NCI-H82 (cell line): Measurements from ENCODE around the gene NKX2-2.
"Not testable (repeated sequence)": the region's sequence is repeated elsewhere in the genome, so short reads cannot be mapped to it uniquely, and the experiment has no call there.

Source experiments
- DNase-seq: peaks from one replicate; lab custom pipeline; 2025; lab: John Stamatoyannopoulos, UW

Gene NKX2-2

DNA sequence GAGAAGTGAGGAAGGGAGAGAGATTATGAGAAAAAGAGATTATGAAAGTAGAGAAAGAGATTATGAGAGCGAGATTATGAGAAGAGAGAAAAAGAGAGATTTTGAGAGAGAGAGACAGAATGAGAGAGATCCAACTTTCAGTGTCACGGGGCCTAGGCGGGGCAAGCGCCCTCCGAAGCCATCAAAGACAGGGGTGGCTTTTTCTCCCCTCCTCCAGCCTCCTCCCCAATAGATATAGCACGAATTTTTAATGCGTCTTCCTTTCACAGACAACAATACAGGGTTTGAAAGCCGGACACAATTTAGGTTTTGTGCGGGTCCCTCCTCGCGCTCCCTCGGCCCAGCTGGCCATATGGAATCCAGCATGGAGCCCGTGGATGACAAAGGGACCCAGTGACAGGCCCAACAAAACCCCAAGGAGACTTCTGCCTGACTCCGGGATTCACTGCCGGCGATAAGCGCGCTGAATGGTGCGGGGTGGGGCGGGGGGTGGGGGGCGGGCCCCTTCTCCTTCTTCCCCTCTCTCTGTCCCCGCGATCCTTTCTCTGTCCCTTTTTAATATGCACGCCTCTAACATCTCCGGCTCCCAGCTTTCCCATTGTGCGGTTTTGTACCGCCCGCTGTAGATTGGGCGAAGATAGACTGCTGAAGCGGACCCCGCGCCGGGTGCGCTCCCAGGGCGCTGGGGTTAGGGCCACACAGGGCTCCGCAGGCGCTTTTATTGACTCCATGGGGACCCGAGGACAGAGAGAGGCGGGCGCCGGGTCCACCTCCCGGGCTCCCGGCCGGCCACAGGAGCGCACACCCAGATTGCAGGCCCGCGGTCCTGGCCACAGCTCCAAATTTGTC, 5.4 kb downstream of the NKX2-2 start:
- DNase-seq: no peak

DNA sequence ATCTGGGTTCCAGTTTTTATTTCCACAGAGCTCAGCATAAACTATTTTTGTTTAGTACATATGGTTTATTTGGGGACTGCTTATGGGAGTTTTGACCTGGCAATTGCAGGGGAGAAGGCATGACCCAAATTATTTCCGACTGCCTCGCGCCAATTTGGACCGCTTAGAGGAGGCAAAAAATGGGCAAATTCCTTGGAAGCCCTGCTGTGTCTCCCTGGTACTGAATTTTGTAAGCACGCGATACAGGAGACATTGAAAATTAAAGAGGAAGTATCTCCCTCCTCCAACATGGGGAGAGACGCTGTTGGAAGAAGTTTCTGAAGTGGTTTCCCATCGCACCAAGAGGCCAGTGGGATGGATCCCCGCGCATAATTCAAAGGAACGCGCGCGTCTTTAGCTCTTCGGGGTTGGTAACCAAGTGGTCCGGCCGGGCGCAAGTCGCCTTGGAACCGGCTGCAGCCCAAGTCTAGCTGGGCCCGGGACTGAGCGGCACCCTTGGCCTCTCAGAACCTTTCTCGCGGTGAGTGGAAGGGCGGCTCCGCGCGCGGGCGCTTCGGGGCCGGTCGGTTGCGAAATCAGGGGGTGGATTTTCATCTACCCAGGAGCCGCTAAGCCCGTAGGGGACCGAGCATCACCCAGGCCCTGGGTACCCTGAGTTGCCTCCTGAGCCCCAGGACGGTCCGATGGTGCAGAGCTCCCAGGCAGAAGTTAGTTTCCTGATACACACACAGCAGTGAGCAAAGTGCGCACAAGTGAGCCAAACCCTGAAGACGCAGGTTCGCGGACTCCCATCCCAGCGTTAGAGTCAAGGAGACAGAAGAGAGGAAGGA, 6.2 kb downstream of the NKX2-2 start:
- no peak for DNase-seq

DNA sequence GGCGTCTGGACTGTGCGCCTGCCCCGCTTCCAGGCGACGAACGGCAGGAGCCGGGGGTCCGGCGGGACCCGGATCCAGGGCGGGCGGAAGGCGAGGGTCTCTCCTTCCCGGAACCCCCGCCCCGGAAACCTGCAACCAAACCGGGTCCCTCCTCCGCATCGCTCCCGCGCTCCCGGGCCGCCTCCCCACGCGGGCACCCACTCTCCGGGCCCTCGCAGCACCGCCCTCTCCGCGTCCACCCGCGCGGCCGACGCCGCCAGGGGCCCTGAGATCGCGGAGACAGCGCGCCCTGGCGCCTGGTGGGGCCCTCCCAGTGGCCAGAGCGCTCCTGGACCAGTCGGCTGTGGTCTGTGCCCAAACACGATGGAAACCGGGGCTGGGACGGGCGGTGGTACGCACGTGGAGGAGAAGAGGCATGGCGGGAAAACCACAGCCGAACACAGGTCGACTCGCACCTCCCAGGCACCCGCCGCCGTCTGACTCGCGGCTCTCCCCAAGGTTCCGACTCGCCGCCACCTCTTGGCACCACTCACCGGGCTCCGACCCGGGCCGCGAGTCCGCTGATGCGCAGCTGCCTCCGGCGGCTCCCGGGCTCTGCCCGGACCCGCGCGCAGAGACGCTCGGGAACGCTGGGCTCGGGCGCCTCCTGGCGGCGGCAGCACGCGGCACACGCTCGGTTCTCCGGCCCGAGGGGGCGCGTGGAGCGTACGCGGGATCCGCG, 7.9 kb downstream of the NKX2-2 start:
- peak; percentile 79 for DNase-seq

DNA sequence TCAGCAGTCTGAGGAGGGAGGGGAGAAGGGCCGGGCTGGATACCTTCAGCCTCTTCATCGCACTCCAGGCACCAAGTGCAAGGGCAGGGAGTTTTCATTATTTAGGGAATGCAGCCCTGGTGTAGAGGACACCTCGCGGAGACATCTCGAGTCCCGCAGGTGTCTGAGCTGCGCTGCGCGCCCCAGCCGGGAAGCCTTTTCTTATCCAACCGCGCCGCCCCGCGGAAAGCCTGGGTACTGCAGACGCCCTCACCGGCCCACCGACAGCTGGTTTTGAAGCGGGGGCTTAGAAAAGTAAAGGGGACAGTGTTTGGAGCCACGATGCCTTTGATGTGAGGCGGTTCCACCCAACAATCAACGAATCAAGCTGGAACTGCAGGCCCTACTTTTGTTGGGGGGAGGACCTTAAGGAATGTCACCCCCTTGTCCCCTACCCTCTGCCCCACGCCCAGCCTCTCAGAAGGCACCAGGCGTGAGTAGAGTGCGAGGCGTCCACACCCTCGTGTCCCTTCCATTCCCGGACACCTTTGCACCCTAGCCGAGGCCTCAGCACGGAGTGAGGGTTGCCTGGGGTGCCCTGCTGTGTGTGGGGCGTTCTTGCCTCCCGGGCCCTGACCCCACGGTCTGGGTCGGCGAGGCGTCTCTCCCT, 8.6 kb downstream of the NKX2-2 start:
- DNase-seq: peak; percentile 84

DNA sequence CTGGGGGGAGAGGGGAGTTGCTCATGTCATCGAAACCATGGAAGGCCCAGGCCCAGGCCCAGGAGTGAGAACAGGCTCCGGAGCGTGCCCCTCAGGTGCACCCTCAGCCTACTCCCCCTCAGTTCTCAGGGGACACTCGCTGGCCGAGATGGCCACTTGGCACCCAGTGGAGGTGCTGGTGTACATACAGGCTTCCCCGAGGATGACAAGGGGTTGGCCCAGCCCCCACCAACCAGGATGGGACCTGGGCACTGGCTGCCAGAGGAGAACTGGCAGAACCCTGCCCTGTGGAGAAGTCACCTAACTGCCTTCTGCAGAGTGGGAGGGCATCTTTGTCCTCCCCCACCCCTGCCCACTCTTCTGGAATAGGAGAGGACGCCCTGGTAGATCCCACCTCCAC, 9.5 kb downstream of the NKX2-2 start:
- DNase-seq: no peak

DNA sequence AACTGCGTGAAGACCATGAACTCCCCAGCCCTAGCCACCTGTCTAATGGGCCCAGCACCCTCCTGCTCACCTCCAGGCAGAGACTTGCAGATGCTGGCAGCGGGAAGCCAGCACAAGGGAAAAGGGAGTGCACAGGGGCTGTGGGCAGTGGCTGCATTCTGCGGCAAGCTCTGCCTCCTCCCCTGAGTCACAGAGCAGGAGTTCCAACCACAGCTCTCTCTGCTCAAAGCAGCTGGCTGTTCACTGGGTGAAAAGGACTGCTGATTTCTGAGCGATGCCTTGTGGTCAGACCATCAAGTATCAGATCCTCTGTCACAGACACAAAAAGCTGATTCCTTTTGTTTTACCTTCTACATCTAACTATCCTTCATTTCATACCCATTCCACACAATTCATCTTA, 10.5 kb downstream of the NKX2-2 start:
- no peak for DNase-seq

DNA sequence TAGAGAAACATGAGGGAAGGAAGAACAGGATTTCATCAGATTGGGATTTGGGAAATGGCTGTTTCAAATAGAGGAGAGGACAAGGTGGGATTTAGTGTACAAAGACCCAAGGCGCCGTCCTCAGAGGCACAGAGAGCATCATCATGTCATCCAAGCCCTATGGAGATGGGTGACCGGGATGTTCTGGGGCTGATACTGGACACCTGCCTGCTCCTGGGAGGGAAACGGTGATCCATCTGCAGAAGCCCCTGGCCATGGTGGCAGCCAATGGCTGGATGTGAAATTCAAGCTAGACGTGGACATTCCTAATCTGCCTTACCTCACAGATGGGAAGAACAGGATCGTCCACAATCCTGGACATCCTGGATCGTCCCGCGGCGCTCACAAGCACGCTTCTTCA, 12.7 kb downstream of the NKX2-2 start:
- DNase-seq: no peak

DNA sequence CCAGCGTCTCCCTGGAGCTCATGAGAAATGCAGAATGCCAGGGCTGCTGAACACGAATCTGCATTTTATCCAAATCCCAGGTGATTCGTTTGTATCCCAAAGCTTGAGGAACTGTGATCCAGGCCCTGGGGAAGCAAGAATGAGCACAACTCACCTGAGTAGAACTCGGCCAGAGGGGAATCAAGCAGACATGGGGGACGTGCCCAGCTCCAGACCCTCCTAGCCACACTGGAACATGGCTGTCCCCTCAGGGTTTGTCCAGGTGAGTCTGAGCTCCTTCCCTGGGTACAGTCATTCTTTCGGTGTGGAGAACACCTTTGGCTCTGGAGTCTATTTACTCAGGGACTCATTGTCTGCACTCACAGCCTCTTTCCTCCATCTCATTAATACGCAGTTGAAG, 13.3 kb downstream of the NKX2-2 start:
- no peak for DNase-seq

DNA sequence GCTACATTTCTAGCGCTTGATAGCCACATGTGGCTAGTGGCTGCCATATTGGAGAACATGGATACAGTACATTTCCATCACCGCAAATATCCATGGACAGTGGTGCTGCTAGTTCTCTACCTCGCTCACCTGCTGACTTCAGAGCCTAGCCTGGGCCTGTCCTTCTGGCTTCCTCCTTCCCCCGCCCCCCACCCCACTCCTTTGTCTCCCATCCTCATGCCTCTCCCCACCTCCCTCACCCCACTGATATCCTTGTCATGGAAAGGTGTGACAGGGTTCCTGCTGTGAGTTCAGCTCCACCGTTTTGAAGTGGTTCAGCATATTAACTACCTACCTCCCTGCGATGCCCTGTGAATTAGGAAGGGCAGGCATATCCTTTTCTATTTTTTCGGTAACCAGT, 14.2 kb downstream of the NKX2-2 start:
- DNase-seq: no peak

DNA sequence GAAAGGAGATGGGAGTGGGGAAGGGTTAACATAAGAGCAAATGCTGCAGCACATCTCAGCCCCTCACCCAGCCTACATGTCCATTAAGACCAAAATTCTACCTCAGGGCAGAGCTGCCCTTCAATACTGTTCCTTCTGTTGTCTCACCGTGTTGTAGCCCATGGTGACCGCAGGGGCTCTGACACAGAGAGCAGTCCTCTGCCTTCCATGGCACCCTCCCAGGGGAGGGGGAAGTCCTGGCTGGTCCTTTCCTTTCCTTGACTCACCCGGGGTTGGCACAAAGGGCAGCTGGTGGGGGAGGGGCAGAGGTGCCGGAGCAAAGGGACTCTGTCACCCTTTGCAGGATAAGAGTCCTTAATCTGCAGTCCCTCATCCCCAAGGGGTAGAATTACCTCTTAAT, 15.2 kb downstream of the NKX2-2 start:
- peak; percentile 51 for DNase-seq

DNA sequence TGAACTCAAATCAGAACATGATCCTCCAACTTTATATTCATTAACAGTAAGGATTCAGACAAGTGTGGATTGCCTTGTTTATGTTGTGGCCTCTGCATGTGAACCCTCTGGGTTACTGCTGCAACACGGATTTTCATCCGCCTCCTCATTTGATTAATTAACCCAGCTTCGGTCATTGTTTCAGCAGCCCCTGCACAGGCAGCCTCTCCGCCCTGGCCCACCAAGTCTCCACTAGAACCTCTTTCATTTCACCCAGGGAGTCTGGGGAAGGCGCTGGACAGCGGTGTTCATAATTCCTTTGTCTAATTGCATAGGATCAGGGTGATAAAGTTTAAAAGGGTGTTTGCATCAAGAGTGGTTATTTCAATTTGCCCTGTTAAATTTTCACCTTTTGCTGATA, 15.7 kb downstream of the NKX2-2 start:
- peak; percentile 27 for DNase-seq

DNA sequence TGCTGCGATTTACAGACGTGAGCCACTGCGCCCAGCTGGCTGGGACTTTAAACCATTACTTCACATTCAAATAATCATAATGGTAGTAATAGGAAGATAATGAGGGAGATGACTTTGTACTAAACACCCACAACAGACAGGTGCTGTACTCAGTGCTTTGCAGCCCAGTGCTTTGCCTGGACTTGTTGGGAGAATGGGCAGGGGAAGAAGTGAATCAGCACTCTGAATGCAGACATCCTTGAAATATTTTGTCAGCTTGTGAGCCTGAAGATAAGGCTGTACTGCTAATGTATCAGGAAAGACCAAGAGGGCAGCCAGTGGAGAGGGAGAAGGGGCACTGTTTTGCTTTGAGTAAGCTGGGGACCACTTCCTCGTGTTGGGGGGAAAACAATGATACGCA, 17.4 kb downstream of the NKX2-2 start:
- no peak for DNase-seq

DNA sequence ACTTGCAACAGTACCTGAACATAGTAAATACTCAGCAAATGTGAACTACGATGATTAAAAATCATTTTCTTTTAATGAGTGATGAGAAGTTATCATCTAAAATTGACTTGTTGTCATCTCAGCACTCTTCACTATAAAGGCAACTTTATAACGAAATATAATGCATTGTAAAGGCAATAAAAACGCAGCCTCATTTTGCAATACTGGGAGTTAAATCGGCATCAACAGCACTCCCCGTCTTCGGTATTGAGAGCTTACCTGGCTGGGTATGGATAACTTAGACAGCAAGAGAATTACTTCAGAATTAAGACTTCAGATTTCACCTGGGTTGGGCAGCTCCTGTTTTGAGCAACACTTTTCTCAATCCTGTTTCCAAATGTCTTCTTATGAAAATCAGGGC, 20.8 kb downstream of the NKX2-2 start:
- no peak for DNase-seq

DNA sequence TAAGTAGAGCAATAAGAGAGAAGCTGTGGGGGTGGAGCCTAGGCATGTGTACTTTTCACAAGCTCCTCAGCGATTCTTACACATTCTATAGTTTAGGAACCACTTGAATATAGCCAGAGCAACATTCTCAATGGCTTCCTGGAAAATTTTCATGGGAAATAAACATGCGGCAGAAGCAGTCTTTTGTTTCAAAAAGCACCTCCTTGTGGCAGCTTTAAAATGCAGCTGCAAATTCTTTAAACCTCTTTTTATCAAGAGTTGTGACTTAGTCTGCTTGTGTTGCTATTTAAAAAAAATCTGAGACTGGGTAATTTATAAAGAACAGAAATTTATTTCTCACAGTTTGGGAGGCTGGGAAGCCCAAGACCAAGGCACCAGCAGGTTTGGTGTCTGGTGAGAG, 23.8 kb downstream of the NKX2-2 start:
- no peak for DNase-seq

DNA sequence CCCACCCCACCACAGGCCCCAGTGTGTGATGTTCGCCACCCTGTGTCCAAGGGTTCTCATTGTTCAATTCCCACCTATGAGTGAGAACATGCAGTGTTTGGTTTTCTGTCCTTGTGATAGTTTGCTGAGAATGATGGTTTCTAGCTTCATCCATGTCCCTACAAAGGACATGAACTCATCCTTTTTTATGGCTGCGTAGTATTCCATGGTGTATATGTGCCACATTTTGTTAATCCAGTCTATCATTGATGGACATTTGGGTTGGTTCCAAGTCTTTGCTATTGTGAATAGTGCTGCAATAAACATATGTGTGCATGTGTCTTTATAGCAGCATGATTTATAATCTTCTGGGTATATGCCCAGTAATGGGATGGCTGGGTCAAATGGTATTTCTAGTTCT, 33.7 kb downstream of the NKX2-2 start:
- not testable (repeated sequence) for DNase-seq

DNA sequence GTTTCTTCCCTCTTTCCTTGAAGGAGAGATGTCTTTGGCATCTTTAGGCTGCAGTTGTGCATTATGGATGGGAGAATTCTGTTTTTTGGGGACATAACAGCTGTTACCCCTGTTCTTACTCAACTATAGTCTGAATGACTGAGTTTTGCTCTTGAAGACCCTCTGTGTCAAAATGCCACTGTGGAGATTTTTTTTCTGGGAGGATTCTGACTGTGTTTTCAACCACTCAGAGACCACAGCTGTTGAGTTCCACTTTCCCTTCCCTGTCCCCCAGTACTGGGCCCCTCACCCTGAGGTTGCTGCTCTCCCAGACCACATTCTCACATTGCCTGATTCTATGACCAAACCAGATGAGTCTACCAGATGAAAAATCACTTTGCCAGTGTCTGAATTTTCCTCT, 48.1 kb downstream of the NKX2-2 start:
- DNase-seq: no peak

DNA sequence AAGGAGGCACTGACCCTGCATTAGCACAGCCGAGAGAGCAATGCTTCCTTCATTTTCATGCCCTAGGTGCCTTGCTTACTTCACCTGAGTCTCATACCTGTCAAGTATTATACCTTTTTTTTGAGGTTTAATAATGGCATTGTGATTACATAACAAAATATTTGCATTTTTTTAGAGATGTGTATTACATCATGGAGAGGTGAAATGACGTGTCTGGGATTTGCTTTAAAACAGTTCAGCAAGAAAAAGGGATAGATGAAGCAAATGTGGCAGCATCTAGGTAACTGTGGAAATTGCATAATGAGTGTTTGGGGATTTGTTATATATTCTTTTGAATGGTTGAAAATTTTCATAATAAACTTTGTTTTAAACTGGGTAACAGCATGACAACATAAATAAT, 48.9 kb downstream of the NKX2-2 start:
- DNase-seq: no peak
